Measurements from ENCODE around the gene OR2C1.

OR2C1 gene

DNA sequence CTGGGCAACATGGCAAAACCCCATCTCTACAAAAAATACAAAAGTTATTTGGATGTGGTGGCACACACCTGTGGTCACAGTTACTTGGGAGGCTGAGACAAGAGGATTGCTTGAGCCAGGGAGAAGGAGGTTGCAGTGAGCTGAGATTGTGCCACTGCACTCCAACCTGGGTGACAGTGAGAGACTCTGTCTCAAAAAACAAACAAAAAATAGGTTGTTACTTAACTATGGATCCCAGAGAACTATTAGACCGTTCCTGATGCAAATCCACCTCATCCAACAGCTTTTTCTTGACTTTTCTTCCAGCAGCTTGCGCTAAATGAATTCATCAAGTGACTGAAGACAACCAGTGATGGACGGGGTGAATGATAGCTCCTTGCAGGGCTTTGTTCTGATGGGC is at the start of gene OR2C1:
TSS of gene OR2C1 (plus strand) at position 301 of the 400 bp plus-strand sequence. CDS start at position 353, 52 bp downstream.
- no peak for DNase-seq (ENCODE audit: low read depth in 2 of 2)

DNA sequence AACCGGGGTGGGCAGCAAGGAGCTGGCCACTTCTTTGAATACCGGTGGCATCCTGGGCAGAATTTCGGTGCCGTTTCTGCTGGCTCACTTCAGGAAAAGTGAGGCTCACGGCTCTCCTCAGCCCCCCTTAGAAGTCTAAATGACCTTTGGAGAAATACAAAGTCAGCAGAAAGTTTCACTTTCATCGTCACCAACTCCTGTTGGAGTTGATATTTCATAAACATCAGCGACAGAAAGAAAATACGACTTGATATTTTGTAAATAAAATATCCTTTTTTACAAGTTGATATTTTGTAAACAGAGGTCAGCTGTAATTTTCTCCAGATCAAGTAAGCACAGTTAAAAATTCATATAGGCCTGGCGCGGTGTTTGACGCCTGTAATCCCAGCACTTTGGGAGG is 49.6 kb upstream of the OR2C1 start:
- DNase-seq (ENCODE audit: low read depth in 2 of 2) = no peak

DNA sequence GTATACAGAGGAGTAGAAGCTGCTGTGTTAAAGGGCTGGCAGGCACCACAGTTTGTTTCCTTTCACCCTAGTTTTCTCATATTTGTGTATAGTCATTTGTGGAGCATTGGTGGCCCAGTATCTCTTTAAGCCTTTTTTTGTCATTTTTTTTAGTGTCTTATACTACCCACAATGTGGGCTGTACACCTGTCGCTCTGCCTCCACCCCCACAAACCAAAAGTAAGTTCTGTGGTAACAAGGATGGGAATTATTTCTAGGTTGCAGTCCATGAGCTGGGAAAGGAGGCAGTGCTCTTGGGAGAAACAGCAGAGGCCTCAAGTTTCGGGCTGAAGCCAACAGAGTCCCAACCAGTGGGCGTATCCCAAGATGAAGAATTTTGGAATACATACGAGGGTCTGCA is 44.2 kb upstream of the OR2C1 start:
- DNase-seq (ENCODE audit: low read depth in 2 of 2) = no peak

DNA sequence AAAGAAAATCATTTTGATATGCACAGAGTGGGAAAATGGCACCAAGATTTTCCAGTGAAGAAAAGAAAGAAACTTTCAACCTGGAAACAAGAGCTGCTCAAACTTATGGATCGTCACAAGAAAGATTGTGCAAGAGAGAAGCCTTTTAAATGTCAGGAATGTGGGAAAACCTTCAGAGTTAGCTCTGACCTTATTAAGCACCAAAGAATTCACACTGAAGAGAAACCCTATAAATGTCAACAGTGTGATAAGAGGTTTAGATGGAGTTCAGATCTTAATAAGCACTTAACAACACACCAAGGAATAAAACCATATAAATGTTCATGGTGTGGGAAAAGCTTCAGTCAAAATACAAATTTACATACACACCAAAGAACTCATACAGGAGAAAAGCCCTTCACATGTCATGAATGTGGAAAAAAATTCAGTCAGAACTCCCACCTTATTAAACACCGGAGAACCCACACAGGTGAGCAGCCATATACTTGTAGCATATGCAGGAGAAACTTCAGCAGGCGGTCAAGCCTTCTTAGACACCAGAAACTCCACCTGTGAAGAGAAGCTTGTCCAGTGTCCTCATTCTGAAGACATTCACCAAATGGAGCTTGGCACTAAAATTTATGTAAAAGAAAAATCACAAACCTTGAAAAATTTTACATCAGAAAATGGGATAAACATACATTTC is 38.2 kb upstream of the OR2C1 start:
- no peak for DNase-seq (ENCODE audit: low read depth in 2 of 2)

DNA sequence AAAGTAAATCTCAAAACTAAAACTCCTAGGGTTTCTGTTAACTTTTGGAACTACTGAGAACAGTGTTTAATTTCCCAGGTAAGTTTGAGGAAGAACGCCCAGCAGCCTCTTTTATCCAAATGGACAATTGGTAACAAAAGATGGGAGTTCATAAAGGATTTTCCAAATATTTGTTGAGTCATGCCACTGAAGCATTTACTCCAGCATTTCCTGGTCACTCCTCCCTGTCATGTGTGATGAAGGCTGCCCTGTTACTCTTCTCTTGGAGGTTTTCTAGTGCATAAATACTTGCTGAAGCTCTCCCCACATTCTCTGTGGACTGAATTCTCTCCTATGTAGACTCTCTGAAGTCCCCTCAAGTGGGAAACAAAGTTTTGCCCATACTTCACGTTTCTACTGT is 33.9 kb upstream of the OR2C1 start:
- no peak for DNase-seq (ENCODE audit: low read depth in 2 of 2)

DNA sequence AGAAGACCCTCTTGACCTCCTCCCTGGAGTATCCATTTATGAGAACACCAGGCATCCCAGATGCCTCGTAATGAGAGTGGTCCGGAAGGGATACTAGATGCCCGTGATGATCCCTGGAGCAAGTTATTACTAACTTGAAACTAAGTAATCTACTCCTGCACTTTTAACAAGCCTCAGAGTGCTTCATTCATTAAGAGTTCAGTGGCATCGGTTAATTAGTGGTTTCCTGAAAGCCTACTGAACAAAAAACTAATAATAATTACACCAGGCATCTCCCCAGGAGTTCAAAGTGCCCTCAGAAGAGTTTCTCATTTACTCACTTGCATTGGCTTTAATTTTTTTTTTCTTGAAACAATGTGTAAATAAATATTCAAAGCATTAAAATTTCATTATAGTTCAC is 28.2 kb upstream of the OR2C1 start:
- DNase-seq (ENCODE audit: low read depth in 2 of 2) = no peak

DNA sequence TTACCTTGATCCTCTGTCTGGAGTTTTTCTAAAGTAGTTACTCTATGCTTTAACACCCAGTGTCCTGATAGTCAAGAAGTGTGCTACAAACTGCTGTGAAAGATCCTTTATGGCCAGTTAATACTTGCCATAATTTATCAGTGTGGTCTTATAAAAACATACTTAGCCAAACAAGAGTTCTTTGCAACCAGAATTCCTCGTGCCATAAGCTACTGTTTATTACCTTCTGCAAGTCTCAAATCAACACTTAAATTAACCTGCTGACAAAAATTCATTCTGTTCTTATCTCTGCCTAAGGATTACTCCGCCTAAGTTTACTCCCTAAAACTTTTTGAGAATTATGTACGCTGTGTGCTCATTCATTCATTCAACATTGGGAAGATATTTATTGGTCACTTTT is 27.6 kb upstream of the OR2C1 start:
- no peak for DNase-seq (ENCODE audit: low read depth in 2 of 2)

DNA sequence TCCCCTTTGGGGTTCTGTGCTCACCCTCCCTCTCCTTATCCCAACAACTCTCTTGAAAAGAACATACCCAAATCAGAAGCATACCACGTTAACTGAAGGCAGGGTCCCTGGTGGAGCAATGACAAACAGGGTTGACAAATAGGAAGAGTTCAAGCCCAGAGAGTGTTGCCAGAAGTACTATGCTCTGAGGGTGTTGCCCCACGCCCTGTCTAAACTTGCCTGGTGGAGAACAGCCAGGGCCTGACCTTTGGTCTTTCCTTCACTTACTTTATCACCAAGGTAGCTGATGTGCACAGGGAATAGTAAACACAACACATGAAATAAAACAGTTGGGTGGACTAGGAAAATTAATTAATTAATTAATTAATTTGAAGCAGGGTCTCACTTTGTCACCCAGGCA is 27.0 kb upstream of the OR2C1 start:
- no peak for DNase-seq (ENCODE audit: low read depth in 2 of 2)

DNA sequence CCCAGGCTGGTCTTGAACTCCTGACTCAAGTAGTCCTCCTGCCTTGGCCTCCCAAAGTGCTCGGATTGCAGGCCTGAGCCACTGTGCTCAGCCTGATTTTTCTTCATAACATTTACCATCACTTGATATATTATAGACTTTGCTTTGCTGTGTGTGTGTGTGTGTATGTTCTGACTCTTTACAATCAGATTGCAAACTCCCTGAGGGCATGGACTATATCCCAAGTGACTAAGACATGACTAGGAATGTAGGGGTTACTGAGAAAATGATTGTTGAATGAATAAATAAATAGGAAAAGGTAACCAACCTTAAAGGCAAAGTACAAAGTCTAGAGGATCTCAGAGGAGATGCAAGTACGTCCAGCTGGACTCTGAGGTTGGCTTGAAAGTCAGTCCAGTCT is 9.6 kb upstream of the OR2C1 start:
- DNase-seq (ENCODE audit: low read depth in 2 of 2) = no peak

DNA sequence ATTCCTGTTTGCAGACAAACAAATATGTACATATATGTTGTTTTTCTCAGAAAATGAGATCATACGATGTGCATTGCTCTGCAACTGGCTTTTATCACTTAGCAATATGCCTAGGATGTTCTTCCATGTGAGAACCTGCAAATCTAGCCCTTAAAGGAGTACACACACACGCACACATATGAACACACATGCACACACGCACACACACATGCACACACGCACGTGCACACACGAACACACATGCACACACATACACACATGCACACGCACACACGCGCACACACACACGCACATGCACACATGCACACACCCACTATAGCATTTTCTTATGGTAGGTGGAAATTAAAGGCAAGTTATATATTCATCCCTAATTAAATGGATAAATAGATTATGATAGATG is 8.1 kb upstream of the OR2C1 start:
- no peak for DNase-seq (ENCODE audit: low read depth in 2 of 2)

DNA sequence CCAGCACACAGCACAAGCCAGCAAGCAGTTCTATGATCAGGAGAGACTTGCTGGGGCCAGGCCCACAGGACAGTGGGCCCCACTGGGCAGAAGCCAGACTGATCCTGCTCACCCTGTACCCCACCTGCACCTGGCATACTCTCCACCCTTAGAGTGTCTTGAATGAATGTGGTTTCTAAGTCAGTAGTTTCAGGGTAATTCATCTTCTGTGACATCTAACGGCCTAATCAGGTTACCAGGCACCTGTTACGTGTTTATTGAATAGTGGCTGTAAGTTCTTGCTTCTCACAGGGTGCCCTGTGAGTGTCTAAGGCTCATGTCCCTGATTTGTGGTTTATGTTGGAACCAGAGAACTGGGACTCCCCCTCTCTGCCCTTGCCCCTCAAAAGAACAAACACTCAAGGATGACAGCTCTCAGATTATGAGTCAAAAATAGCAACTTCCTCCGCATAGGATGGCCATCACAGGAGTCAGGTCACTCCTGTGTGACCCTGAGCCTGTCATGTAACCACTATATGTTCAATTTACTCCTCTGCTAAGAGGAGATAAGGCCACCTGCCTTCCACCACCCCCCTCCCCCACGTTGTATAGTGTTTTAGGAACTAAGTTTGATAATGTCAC is 7.0 kb upstream of the OR2C1 start:
- no peak for DNase-seq (ENCODE audit: low read depth in 2 of 2)

DNA sequence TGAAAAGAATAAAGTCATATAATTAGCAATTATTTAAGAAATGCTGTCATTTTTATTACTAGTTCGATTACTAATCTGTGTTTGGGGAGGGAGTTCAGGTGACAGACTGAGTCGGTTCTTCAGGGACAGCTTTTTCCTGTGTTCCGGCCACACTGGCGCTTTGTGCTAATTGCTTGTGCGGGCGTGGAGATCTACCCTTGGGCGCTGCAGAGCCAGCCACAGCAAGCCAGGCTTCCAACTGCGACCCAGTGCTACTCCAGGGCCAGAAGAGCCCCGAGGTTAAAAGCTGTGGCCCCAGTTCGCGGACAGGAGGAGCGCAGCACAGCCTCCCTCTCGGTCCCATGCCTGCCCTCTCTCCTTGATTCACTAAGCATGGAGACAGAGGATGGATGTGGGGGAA is 6.5 kb upstream of the OR2C1 start:
- no peak for DNase-seq (ENCODE audit: low read depth in 2 of 2)

DNA sequence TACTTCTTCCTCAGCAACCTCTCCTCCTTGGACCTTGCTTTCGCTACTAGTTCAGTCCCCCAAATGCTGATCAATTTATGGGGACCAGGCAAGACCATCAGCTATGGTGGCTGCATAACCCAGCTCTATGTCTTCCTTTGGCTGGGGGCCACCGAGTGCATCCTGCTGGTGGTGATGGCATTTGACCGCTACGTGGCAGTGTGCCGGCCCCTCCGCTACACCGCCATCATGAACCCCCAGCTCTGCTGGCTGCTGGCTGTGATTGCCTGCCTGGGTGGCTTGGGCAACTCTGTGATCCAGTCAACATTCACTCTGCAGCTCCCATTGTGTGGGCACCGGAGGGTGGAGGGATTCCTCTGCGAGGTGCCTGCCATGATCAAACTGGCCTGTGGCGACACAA is 429 bp downstream of the OR2C1 start:
- DNase-seq (ENCODE audit: low read depth in 2 of 2) = no peak

DNA sequence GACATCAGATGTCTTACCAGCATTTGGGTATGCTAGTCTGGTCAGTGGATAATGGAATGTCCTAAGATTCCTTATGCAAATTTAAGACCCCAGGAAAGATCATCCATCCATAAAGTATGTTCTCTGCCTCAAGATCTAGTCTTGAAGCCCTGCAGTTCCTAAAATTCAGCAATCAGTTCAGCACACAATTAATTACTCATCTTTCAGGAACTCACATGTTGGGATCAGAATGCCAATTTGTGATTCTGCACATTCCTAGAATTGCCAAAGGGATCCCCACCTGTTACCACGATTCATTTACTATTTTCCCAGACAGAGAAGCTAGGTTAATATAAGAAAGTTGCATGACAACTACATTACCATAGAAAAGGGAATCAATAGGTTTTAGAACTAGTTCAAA is 3.2 kb downstream of the OR2C1 start:
- DNase-seq (ENCODE audit: low read depth in 2 of 2) = no peak

DNA sequence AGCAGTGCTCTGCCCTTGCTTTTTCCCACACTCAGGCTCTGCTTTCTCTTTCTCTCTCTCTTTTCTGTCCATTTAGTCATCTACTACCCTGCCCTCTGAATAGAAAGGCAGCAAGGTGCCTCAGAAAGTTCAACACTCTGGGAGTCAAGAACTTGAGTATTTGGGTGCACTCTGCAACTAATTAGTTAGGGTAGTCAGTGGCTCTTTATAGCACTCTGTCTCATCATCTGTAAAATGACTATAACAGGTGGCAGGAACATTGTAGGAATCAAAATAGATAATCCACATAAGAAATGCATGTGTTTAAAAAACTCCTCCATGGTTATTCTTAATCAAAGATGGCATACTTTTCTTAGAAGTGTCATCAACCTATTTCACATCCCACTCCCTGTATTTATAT is 7.2 kb downstream of the OR2C1 start:
- no peak for DNase-seq (ENCODE audit: low read depth in 2 of 2)

DNA sequence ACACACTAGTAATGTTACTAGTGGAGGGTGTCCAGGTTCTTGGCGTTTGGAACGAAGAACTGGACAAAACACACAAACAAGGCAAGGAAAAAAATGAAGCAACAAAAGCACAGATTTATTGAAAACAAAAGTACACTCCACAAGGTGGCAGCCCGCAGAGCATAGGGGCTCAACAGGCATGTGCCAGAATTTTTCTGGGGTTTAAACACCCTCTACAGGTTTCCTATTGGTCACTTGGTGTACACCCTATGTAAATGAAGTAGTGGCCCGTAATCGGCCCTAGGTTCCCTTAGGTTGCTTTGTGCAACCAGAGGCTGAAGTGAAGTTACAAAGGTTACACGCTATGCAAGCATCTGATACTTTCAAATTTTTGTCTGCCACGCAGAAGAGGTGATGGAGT is 8.1 kb downstream of the OR2C1 start:
- DNase-seq (ENCODE audit: low read depth in 2 of 2) = no peak

DNA sequence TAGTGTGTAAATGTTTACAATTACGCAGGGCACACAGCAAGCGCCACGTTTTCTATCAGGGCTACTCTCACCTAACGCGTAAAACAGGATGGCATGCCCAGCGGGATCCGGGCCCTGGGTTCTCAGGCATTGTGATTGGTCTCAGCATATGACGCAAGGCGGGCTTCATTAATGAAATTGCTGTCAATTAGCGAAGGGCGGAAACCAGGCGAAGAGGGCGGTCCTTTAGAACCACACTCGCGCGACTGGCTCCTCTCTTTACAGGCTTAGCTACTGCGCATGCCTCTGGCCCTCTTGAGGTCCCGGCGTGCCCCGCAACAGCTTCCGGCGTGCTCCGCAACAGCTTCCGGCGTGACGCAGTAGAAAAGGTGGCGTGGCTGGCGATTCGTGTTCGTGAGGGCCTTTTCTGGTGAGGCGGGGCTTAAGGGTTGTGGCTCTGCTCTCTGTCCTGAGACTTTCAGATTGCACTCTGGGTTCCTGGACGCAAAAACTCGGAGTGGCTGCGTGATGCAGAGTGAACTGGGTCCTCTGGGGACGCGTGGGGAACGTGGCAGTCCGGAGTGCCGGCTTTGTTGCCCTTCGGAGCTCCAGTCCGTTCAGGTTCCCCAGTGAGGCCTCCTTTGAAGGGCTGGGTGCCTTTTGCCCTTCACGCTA is 9.2 kb downstream of the OR2C1 start:
- DNase-seq (ENCODE audit: low read depth in 2 of 2) = peak; percentile 76 to 81

DNA sequence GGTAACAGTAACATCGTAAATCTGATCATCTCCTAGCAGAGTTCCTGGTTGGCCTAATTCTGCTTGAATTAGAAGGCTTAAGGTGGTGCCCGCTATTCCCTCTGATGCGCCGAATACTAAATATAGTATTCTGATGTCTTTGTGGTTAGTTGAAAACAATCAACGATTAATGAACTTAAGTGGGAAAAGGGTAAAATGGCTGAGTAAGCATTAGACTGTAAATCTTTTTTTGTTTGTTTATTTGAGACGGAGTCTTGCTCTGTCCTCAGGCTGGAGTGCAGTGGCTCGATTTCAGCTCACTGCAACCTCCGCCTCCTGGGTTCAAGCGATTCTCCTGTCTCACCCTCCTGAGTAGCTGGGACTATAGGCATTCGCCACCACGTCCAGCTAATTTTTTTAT is 13.4 kb downstream of the OR2C1 start:
- no peak for DNase-seq (ENCODE audit: low read depth in 2 of 2)

DNA sequence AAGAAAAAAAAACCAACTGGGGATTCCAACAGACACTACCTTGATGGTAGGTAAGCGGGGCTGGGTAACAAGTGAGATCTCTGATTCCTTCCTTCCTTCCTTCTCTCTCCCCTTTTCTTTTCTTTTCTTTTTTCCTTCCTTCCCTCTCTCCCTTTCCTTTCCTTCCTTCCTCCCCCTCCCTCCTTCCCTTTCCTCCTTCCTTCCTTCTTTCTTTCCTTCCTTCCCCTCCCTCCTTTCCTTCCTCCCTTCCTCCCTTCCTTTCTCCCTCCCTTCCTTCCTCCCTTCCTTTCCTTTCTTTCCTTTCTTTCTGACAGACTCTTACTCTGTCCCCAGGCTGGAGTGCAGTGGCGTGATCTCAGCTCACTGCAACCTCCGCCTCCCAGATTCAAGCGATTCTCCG is 20.0 kb downstream of the OR2C1 start:
- no peak for DNase-seq (ENCODE audit: low read depth in 2 of 2)

DNA sequence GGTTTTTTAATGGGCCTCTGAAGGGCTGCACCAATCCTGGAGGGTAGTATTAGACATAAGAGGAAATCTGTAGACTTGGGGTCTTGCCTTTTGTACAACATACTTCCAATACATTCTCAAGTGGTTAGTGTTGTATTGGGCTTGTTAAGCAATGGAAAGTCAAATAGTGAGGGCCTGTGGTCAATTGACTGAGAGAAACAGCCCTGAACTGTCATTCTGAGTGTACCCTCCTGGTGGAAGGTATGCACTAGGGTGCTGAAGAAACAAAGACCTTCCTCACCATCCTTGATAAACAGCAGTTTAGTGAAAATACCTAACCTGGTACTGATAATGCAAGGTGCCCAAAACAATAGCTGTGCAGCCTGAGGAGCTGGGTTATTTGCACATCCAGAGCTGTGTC is 22.2 kb downstream of the OR2C1 start:
- no peak for DNase-seq (ENCODE audit: low read depth in 2 of 2)

DNA sequence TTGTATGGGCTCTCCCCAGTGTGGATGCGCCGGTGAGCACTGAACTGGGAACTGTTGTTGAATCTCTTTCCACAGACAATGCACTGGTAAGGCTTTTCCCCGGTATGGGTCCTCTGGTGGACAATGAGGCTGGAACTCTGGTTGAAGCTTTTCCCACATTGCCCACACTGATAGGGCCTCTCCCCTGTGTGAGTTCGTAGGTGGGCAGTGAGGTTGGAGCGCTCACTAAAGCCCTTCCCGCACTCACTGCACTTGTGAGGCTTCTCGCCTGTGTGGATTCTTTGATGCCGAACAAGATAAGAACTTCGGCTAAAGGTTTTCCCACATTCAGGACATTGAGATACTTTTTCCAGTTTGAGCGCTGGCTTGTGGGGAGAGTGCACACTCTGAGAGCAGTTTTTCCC is 27.4 kb downstream of the OR2C1 start:
- DNase-seq (ENCODE audit: low read depth in 2 of 2) = no peak

DNA sequence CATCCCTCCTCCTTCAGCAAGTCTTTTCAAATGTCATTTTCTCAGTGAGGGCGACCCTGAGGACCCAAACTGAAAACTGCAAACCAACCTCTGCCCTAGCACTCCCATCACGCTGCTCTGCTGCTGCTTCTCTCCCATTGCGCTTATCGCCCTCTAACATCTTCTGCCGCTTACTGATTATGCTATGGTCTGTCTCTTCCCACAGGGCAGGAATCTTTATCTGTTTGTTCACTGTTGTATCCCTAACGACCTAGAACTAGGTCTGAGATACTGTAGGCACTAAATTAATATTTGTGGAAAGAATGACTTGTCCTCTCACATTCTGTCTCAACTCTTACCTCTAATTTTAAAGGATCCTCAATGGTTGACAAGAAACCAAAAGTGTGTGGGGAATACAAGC is 32.6 kb downstream of the OR2C1 start:
- no peak for DNase-seq (ENCODE audit: low read depth in 2 of 2)

DNA sequence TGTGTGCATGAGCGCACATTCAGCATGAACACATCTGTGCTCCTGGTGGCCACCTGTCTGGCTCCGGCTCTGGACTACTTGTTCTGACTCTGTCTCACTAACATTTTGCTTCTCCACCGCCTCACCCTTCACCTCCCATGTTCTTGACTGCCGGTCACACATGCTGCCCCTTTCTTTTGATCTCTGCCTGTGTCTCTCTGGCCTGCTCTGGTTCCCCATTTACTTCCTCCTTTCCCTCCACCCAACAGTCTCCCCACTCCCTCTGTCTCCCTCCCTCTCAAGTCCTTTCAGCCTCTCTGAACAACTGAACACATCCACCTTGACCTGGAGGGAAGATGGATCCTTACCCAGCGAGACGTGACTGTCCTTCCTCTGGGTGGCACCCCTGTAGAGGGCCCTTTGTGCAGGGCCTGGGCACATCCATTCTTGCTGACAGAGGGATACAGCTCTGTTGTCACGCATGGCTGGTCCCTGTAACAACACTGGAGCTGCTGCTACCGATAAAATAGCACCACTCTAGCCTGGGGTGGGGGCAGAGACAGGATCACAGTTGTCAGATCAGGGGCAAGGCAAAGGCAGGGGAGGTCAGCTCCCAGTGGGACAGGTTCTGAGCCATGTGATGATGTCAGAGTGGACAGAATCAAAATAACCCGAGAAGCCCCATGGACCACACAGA is 34.1 kb downstream of the OR2C1 start:
- DNase-seq (ENCODE audit: low read depth in 2 of 2) = no peak

Measured in stimulated activated CD8-positive, alpha-beta memory T cell treated with anti-CD3 and anti-CD28 coated beads, Interleukin-2, amount 100 ng/mL, for 48 hours (primary cell).